Right lobe of liver (tissue), 6 donors: ENCODE results near the gene DRGX. TPM values are rescaled to one million over a fixed set of nuclear protein-coding genes. Genes with fewer than 3 reads are reported as not detected.

Experiments used
- ATAC-seq, 4 donors: fragments of 200-7000 bp; cut with Tn5 transposase; one replicate each; pipeline ENCODE4 v1.9.1; 2020; ENCODE audit warnings: mild to moderate bottlenecking in 4 of 4, moderate library complexity in 4 of 4
- DNase-seq, 3 donors: peaks; one replicate each; pipeline ENCODE4 v3.0.0-alpha.2; 2020
- H3K27ac ChIP-seq, 3 donors: fragments of 200-600 bp; one replicate each; pipeline ENCODE4 v1.8.0; 2022
- H3K27me3 ChIP-seq, 2 donors: fragments of 200-600 bp; one replicate each; pipeline ENCODE4 v1.8.0; 2022
- H3K36me3 ChIP-seq, 4 donors: fragments of 200-600 bp; sonication (generic) in 1 of 4; one replicate each; pipeline versions ENCODE4 v1.5.1 to v1.8.0; 2017 to 2022; ENCODE audit warnings: control low read depth in 1 of 4
- H3K4me1 ChIP-seq, 4 donors: fragments of 200-600 bp; sonication (generic) in 1 of 4; one replicate each; pipeline versions ENCODE4 v1.5.1 to v1.8.0; 2017 to 2022; ENCODE audit warnings: control low read depth in 1 of 4
- H3K4me3 ChIP-seq, 3 donors: fragments of 200-600 bp; one replicate each; pipeline ENCODE4 v1.8.0; 2022
- H3K9me3 ChIP-seq, 4 donors: fragments of 200-600 bp; sonication (generic) in 1 of 4; one replicate each; pipeline versions ENCODE4 v1.5.1 to v1.8.0; 2017 to 2022; ENCODE audit warnings: control low read depth in 1 of 4
- POLR2A ChIP-seq: fragments of 450-650 bp; IDR thresholded peaks from one replicate; pipeline ENCODE4 v1.6.1; 2017; ENCODE audit warnings: antibody characterized with exemption, mild to moderate bottlenecking
- WGBS: methylation state at CpG from one replicate; pipeline ENCODE4 v1.1.6; 2018; ENCODE audit warnings: low coverage, low lambda C conversion rate; ENCODE audit not compliant: insufficient coverage; ENCODE audit errors: missing lambda C conversion rate; 5-methylcytosine and 5-hydroxymethylcytosine counted together
- intact Hi-C, 2 donors: fragments of 100-400 bp; cut with DNase I; formaldehyde crosslinking; loops; one replicate each; pipeline versions ENCODE4 v1.11.2 to v1.14.1; 2022
- total RNA-seq, 6 experiments: library from RNA; depleted of rRNA in 2 of 6; stranded (reverse); fragments of >200 nt in 2 of 6; fragmentation: NEBNext Ultra II Directional in 3 of 6; extraction: Animal tissue kit (Norgen Biotek cat#: 25700) in 3 of 6; gene quantifications; one replicate each; pipeline versions ENCODE4 v1.1.0 to v1.2.4, GENCODE V29; 2016 to 2023
- TF ChIP-seq, protein P1 (sequence below), 4 donors: fragments of 200-600 bp in 3 of 4; fragments of 450-650 bp in 1 of 4; IDR thresholded peaks; one replicate each; pipeline versions ENCODE4 v1.5.1 to v1.8.0; 2016 to 2022; ENCODE audit warnings: antibody characterized with exemption in 4 of 4, mild to moderate bottlenecking in 2 of 4
- donor health status: DM: no; HTN: yes; CAD: no.
- donor health status: DM: no; HTN: no; CAD: no.
- donor health status: DM: no; HTN: no; CAD: no.
- donor health status: DM: no; HTN: yes; CAD: no.
- donor health status: DM: no; HTN: yes; CAD: no.

Gene DRGX
- total RNA-seq, 6 experiments from 2014 or later, result not detected

GRCh38 chr10:49374740-49375139, 21.1 kb downstream of the DRGX start:
- H3K36me3 ChIP-seq, result no peaks in the 10 kb centered on the region
- DNase-seq (no peak), ATAC-seq (no peak)
- intact Hi-C loops, result no loop called here
- H3K4me3 ChIP-seq, result no peak overlapping the region
- H3K4me1 ChIP-seq, result no peaks in the 10 kb centered on the region
- no peaks in the 10 kb centered on the region for H3K27me3 ChIP-seq
- TF ChIP-seq POLR2A, result no peak
- TF ChIP-seq, protein P1, sequence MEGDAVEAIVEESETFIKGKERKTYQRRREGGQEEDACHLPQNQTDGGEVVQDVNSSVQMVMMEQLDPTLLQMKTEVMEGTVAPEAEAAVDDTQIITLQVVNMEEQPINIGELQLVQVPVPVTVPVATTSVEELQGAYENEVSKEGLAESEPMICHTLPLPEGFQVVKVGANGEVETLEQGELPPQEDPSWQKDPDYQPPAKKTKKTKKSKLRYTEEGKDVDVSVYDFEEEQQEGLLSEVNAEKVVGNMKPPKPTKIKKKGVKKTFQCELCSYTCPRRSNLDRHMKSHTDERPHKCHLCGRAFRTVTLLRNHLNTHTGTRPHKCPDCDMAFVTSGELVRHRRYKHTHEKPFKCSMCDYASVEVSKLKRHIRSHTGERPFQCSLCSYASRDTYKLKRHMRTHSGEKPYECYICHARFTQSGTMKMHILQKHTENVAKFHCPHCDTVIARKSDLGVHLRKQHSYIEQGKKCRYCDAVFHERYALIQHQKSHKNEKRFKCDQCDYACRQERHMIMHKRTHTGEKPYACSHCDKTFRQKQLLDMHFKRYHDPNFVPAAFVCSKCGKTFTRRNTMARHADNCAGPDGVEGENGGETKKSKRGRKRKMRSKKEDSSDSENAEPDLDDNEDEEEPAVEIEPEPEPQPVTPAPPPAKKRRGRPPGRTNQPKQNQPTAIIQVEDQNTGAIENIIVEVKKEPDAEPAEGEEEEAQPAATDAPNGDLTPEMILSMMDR (IDR thresholded peaks at IDR 0.05), result no peak
- no peaks in the 10 kb centered on the region for H3K9me3 ChIP-seq
- 60% methylated on average over 5 of the region's 5 CpGs for WGBS
- H3K27ac ChIP-seq, result no peak overlapping the region

DNA sequence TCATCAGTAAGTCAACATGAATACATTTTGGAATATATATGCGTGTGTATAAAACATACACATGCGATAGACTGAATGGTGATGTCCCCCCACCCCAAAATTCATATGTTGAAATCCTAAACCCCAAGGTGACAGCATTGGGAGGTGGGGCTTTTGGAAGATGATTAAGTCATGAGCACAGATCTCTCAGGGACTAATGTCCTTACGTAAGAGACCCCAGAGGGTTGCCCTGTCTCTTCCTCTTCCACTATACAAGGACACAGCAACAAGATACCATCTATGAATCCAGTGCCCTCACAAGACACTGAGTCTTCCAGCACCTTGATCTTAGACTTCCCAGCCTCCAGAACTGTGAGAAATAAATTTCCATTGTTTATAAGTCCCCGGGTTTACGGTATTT, 22.5 kb downstream of the DRGX start:
- Histone ChIP-seq H3K36me3 (no peaks in the 10 kb centered on the region), H3K9me3 (no peaks in the 10 kb centered on the region), H3K27ac (no peak overlapping the region), H3K4me1 (no peaks in the 10 kb centered on the region), H3K27me3 (no peaks in the 10 kb centered on the region), H3K4me3 (no peak overlapping the region)
- 55% methylated on average over 4 of the region's 5 CpGs for WGBS
- no peak for DNase-seq
- ATAC-seq, result no peak
- intact Hi-C loops, result no loop called here
- no peak for TF ChIP-seq POLR2A
- TF ChIP-seq, protein P1 (IDR thresholded peaks at IDR 0.05), result no peak

DNA sequence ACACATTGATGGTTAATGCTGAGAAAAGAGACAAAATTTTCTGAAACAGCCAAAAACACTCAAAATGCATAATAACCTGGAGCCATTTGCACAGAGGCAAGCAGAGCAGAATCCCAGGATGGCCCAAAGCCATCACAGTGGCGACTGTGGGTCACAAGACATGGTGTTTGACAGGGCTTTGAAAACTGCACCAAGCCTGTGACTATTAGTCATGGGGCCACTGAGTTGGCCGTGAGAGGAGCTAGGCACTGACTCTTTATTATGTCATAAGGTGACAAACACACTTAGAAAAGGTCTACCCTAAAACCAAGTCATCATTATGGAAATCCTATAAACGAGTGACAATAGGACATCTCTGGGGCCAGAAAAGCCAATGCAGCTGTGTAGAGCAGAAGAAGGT, 23.9 kb downstream of the DRGX start:
- 46% methylated on average over 2 of the region's 3 CpGs for WGBS

GRCh38 chr10:49370326-49371100, 25.4 kb downstream of the DRGX start:
- Histone ChIP-seq H3K27me3 (no peaks in the 10 kb centered on the region), H3K4me3 (no peak overlapping the region), H3K36me3 (no peaks in the 10 kb centered on the region), H3K9me3 (no peaks in the 10 kb centered on the region), H3K27ac (no peak overlapping the region), H3K4me1 (no peaks in the 10 kb centered on the region)
- intact Hi-C loops, result no loop called here
- ATAC-seq (no peak), DNase-seq (no peak)
- TF ChIP-seq POLR2A, result no peak
- TF ChIP-seq, protein P1 (IDR thresholded peaks at IDR 0.05), result no peak
- 58% methylated on average over 6 of the region's 8 CpGs for WGBS

More for the DNA sequence above, 23.9 kb downstream of the DRGX start:
- no peak for ATAC-seq
- TF ChIP-seq, protein P1 (IDR thresholded peaks at IDR 0.05), result no peak
- no peak for TF ChIP-seq POLR2A
- Histone ChIP-seq H3K9me3 (no peaks in the 10 kb centered on the region), H3K27me3 (no peaks in the 10 kb centered on the region), H3K27ac (no peak overlapping the region), H3K4me1 (no peaks in the 10 kb centered on the region), H3K36me3 (no peaks in the 10 kb centered on the region), H3K4me3 (no peak overlapping the region)
- intact Hi-C loops, result no loop called here
- DNase-seq, result no peak
